Hepatocyte (in vitro differentiated cells): Measurements from ENCODE around the gene HOXD4. TPM values are rescaled to one million over a fixed set of nuclear protein-coding genes. Genes with fewer than 3 reads are reported as not detected.

ENCODE experiments used
- DNase-seq: peaks from one replicate; pipeline ENCODE4 v3.0.0-alpha.2; 2016; ENCODE audit warnings: low spot score
- H2AFZ ChIP-seq: fragments of 200-600 bp; sonication (generic); 2 replicates; pipeline ENCODE4 v1.6.0; 2016; ENCODE audit warnings: antibody characterized with exemption, mild to moderate bottlenecking
- H3K27ac ChIP-seq: fragments of 200-600 bp; sonication (generic); 2 replicates; pipeline ENCODE4 v1.5.1; 2016; ENCODE audit warnings: mild to moderate bottlenecking
- H3K27me3 ChIP-seq: fragments of 200-600 bp; sonication (generic); 2 replicates; pipeline ENCODE4 v1.6.1; 2016
- H3K36me3 ChIP-seq: fragments of 200-600 bp; sonication (generic); replicated peaks from 2 replicates; pipeline ENCODE4 v1.5.1; 2016; ENCODE audit warnings: low read depth; ENCODE audit not compliant: insufficient read depth
- H3K4me1 ChIP-seq: fragments of 200-600 bp; sonication (generic); 2 replicates; pipeline ENCODE4 v1.5.1; 2016; ENCODE audit warnings: mild to moderate bottlenecking, moderate library complexity; ENCODE audit not compliant: insufficient read depth
- H3K4me2 ChIP-seq: fragments of 200-600 bp; sonication (generic); 2 replicates; pipeline ENCODE4 v1.6.0; 2016
- H3K4me3 ChIP-seq: fragments of 200-600 bp; sonication (generic); 2 replicates; pipeline ENCODE4 v1.5.1; 2016; ENCODE audit warnings: mild to moderate bottlenecking
- H3K79me2 ChIP-seq: fragments of 200-600 bp; sonication (generic); 2 replicates; pipeline ENCODE4 v1.6.0; 2017; ENCODE audit warnings: mild to moderate bottlenecking
- H3K9me2 ChIP-seq: fragments of 200-600 bp; sonication (generic); replicated peaks from 2 replicates; pipeline ENCODE4 v1.6.0; 2017; ENCODE audit warnings: mild to moderate bottlenecking; ENCODE audit not compliant: insufficient read depth
- H3K9me3 ChIP-seq: fragments of 200-600 bp; sonication (generic); 2 replicates; pipeline ENCODE4 v1.5.1; 2016; ENCODE audit warnings: low read depth, mild to moderate bottlenecking
- H4K20me1 ChIP-seq: fragments of 200-600 bp; sonication (generic); 2 replicates; pipeline ENCODE4 v1.6.0; 2016; ENCODE audit warnings: mild to moderate bottlenecking; ENCODE audit not compliant: insufficient read depth, poor library complexity, severe bottlenecking
- EZH2 ChIP-seq: fragments of 200-600 bp; sonication (generic); IDR thresholded peaks from 2 replicates; pipeline ENCODE4 v1.6.1; 2016; ENCODE audit warnings: antibody characterized with exemption, mild to moderate bottlenecking, borderline replicate concordance
- EZH2phosphoT487 ChIP-seq: fragments of 200-600 bp; sonication (generic); IDR thresholded peaks from one replicate; pipeline ENCODE4 v1.6.1; 2018; ENCODE audit warnings: antibody characterized with exemption, mild to moderate bottlenecking, low read depth, moderate library complexity; ENCODE audit not compliant: unreplicated experiment, severe bottlenecking
- WGBS: methylation state at CpG from one replicate; pipeline ENCODE4 v1.1.6; 2016; ENCODE audit warnings: low lambda C conversion rate; ENCODE audit errors: missing lambda C conversion rate; 5-methylcytosine and 5-hydroxymethylcytosine counted together
- polyA plus RNA-seq: library from polyadenylated mRNA; unstranded; fragments of >200 nt; fragmentation: Nextera tagmentation; extraction: Ambion mirVana; gene quantifications from 2 replicates; pipeline ENCODE4 v1.2.1, GENCODE V29; 2016
- total RNA-seq: library from RNA; depleted of rRNA; stranded (reverse); fragments of >200 nt; gene quantifications from 2 replicates; pipeline ENCODE4 v1.2.3, GENCODE V29; 2014
- TF ChIP-seq, protein P1 (sequence below): fragments of 200-600 bp; sonication (generic); IDR thresholded peaks from 2 replicates; pipeline ENCODE4 v1.5.1; 2016; ENCODE audit warnings: antibody characterized with exemption, mild to moderate bottlenecking; ENCODE audit not compliant: poor library complexity

Gene HOXD4
- total and polyA plus RNA-seq, 2 experiments from 2014 or later: 0.70 TPM; not detected in 1

DNA sequence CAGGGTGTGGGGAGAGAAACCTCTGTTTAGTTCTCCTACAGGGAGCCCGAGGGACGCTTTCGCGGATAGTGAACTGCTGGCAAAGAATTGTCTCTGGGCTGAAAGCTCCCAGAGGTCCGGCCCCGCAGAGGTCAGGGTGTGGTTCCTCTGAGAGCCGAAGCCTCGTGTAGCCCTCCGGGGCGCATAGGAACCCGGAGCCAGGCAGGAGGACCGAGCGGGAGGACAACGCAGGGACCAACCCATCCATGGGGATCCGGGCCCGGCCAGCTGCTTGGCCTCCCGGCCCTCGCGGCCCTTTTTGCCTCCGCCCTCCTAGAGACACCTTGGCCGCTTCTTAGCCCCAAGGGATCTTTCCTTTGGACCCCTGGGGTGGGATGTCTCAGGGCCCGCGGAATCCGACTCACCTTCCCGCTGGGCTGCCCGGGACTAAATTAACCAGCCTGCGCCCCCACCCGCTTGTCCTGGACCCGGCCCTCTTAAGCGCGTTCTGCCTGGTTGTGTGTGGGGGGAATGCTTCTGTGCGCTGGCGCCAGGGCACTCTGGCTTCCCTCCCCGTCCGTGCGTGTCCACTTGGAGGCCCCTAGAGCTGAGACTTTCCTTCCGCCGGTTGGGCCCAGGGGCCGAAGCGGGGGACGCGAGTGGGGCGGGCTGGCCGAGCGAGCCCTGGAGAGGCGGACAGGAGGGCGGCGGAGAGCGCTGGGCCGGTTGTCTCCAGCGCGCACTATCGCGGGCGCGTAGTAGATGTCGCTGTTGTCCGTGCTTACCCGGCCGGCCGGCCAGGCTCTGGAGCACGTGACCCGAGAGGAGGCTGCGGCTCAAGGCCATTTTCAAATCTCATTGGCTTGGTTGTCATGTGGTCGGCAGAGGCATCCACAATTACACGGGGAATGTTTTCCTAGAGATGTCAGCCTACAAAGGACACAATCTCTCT lies 35.2 kb upstream of the HOXD4 start, which contains the start of gene HOXD10:
Gene HOXD10 (plus strand): TSS at position 896 of the 931 bp plus-strand sequence. CDS start 56 bp downstream, outside the sequence.
- Histone ChIP-seq H3K9me2 (no peaks in the 10 kb centered on the region), H3K4me2 (peak within 1 kb of the TSS; percentile 60), H3K36me3 (no peaks in the 10 kb centered on the region), H3K9me3 (peaks cover 3% of the 10 kb centered on the region), H3K27ac (no peak within 1 kb of the TSS), H2AFZ (no peak within 1 kb of the TSS), H3K79me2 (peaks cover 55% of the 10 kb centered on the region), H4K20me1 (peaks cover 78% of the 10 kb centered on the region), H3K4me1 (no peaks in the 10 kb centered on the region), H3K27me3 (peaks cover 99% of the 10 kb centered on the region), H3K4me3 (no peak within 1 kb of the TSS)
- no peak for DNase-seq
- WGBS: 27% methylated on average over 64 of the region's 66 CpGs
- TF ChIP-seq, protein P1, sequence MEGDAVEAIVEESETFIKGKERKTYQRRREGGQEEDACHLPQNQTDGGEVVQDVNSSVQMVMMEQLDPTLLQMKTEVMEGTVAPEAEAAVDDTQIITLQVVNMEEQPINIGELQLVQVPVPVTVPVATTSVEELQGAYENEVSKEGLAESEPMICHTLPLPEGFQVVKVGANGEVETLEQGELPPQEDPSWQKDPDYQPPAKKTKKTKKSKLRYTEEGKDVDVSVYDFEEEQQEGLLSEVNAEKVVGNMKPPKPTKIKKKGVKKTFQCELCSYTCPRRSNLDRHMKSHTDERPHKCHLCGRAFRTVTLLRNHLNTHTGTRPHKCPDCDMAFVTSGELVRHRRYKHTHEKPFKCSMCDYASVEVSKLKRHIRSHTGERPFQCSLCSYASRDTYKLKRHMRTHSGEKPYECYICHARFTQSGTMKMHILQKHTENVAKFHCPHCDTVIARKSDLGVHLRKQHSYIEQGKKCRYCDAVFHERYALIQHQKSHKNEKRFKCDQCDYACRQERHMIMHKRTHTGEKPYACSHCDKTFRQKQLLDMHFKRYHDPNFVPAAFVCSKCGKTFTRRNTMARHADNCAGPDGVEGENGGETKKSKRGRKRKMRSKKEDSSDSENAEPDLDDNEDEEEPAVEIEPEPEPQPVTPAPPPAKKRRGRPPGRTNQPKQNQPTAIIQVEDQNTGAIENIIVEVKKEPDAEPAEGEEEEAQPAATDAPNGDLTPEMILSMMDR: no peak
- peak; percentile 22 for TF ChIP-seq EZH2

DNA sequence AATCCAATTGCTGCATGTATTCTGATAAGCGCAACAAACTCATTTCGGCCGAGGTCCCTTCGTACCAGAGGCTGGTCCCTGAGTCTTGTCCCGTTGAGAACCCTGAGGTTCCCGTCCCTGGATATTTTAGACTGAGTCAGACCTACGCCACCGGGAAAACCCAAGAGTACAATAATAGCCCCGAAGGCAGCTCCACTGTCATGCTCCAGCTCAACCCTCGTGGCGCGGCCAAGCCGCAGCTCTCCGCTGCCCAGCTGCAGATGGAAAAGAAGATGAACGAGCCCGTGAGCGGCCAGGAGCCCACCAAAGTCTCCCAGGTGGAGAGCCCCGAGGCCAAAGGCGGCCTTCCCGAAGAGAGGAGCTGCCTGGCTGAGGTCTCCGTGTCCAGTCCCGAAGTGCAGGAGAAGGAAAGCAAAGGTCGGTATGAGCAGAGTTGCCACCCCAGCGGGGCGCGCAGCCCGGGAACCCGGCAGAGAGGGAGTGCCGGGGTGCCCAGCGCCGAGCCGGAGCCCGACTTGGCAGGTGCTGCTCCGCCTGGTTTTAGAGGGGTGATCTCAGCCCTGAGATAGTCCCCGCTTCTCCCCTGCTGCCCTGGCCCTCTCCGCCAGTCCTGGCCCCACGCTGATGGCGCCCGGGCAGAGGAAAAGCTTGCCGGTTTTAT lies 34.1 kb upstream of the HOXD4 start:
- peaks cover 79% of the 10 kb centered on the region for H4K20me1 ChIP-seq
- no peak overlapping the region for H3K4me3 ChIP-seq
- peaks cover 3% of the 10 kb centered on the region for H3K9me3 ChIP-seq
- peaks cover 48% of the 10 kb centered on the region for H3K79me2 ChIP-seq
- no peak for DNase-seq
- H3K27ac ChIP-seq: no peak overlapping the region
- TF ChIP-seq EZH2 (no peak), EZH2phosphoT487 (no peak)
- TF ChIP-seq, protein P1: no peak
- H3K36me3 ChIP-seq: no peaks in the 10 kb centered on the region
- H2AFZ ChIP-seq: no peak overlapping the region
- H3K4me1 ChIP-seq: peaks cover under 1% of the 10 kb centered on the region
- 75% methylated on average over 40 of the region's 40 CpGs for WGBS
- H3K4me2 ChIP-seq: no peak overlapping the region
- H3K27me3 ChIP-seq: peaks cover 99% of the 10 kb centered on the region
- H3K9me2 ChIP-seq: no peaks in the 10 kb centered on the region

DNA sequence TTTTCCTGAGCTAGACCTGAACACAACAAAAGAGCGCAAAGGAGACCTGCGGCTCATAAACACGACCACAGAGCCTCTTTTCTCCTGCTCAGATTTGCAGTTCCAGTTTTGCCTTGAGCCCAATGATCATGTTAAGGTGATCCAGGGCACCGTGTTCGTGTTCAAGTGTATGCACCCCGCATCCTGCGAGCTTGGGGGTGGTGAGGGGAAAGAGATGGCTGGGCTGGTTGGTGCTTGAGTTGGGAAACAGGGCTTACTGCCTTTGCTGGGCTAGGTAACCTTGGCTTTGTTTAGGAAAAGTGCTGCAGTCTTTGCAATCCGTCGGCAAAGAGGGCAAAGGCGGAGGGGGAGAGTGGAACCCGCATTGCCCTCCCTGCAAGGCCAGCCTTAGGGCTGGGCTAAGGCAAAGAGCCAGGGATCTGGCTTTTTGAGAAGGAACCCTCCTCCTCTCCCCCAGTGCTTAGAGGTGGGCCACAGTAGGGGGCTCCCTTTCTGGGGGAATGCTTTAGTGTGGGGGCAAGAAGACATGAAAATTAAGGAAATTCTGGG lies 33.5 kb upstream of the HOXD4 start:
- Histone ChIP-seq H3K4me1 (peaks cover 7% of the 10 kb centered on the region), H3K9me3 (peaks cover 3% of the 10 kb centered on the region), H3K4me2 (no peak overlapping the region), H3K36me3 (no peaks in the 10 kb centered on the region), H3K4me3 (no peak overlapping the region), H3K9me2 (no peaks in the 10 kb centered on the region), H3K79me2 (peaks cover 42% of the 10 kb centered on the region), H4K20me1 (peaks cover 75% of the 10 kb centered on the region), H3K27ac (no peak overlapping the region), H3K27me3 (peaks cover 99% of the 10 kb centered on the region), H2AFZ (no peak overlapping the region)
- WGBS: 53% methylated on average over 11 of the region's 11 CpGs
- TF ChIP-seq EZH2phosphoT487 (no peak), EZH2 (no peak)
- TF ChIP-seq, protein P1: no peak
- no peak for DNase-seq
